CD4-positive, alpha-beta T cell treated with Interleukin-4 for 1 hour (primary cell): ENCODE results near the gene LYRM7.

Source experiments
- DNase-seq, 2 donors: peaks; one replicate each; pipeline ENCODE4 v3.0.0-alpha.2; 2020 to 2022

LYRM7 gene

GRCh38 chr5:131222731-131223130 lies 52.0 kb downstream of the LYRM7 start:
- no peak for DNase-seq

GRCh38 chr5:131223751-131224386 lies 53.1 kb downstream of the LYRM7 start:
- no peak for DNase-seq

- DNase-seq, result peak; percentile 25 to 45
Measured at GRCh38 chr5:131224387-131225201, 53.9 kb downstream of the LYRM7 start.

- DNase-seq, result no peak
Measured at GRCh38 chr5:131225282-131225974, 54.7 kb downstream of the LYRM7 start.

GRCh38 chr5:131226899-131227298 lies 56.2 kb downstream of the LYRM7 start:
- DNase-seq, result no peak

- DNase-seq, result no peak
Measured at GRCh38 chr5:131228646-131229045, 57.9 kb downstream of the LYRM7 start.

GRCh38 chr5:131229623-131230022 lies 58.9 kb downstream of the LYRM7 start:
- DNase-seq, result no peak

- no peak for DNase-seq
Measured at GRCh38 chr5:131230406-131230805, 59.7 kb downstream of the LYRM7 start.

- DNase-seq, result no peak
Measured at GRCh38 chr5:131239686-131240085, 68.9 kb downstream of the LYRM7 start.

- no peak for DNase-seq
Measured at GRCh38 chr5:131242728-131243255, 72.0 kb downstream of the LYRM7 start.

GRCh38 chr5:131245312-131245711 lies 74.6 kb downstream of the LYRM7 start:
- DNase-seq, result no peak

- no peak for DNase-seq
Measured at GRCh38 chr5:131245948-131246347, 75.2 kb downstream of the LYRM7 start.

- no peak for DNase-seq
Measured at GRCh38 chr5:131246504-131246903, 75.8 kb downstream of the LYRM7 start.

GRCh38 chr5:131250751-131251475 lies 80.2 kb downstream of the LYRM7 start:
- peak in 1 of 2 donors; percentile 42 for DNase-seq

GRCh38 chr5:131252824-131253171 lies 82.1 kb downstream of the LYRM7 start:
- DNase-seq, result peak; percentile 89 to 90

GRCh38 chr5:131254025-131254424 lies 83.3 kb downstream of the LYRM7 start:
- peak in 1 of 2 donors; percentile 46 for DNase-seq

- peak in 1 of 2 donors; percentile 60 for DNase-seq
Measured at GRCh38 chr5:131254741-131255140, 84.0 kb downstream of the LYRM7 start.
